Smooth muscle cell (in vitro differentiated cells): Measurements from ENCODE around the gene LIN28A. TPM values are rescaled to one million over a fixed set of nuclear protein-coding genes. Genes with fewer than 3 reads are reported as not detected.

Source experiments
- DNase-seq: peaks from one replicate; lab custom pipeline; 2025; ENCODE audit not compliant: unreplicated experiment; lab: John Stamatoyannopoulos, UW
- H2AFZ ChIP-seq: fragments of 200-600 bp; sonication (generic); 2 replicates; pipeline ENCODE4 v1.6.0; 2016; ENCODE audit warnings: antibody characterized with exemption, low read depth, mild to moderate bottlenecking
- H3F3A ChIP-seq: fragments of 200-600 bp; sonication (generic); 2 replicates; pipeline ENCODE4 v1.6.0; 2017; ENCODE audit warnings: antibody characterized with exemption, low read depth
- H3K27ac ChIP-seq: fragments of 200-600 bp; sonication (generic); 2 replicates; pipeline ENCODE4 v1.5.1; 2016; ENCODE audit warnings: low read depth, mild to moderate bottlenecking
- H3K27me3 ChIP-seq: fragments of 200-600 bp; sonication (generic); 2 replicates; pipeline ENCODE4 v1.6.1; 2016; ENCODE audit warnings: low read depth, mild to moderate bottlenecking
- H3K36me3 ChIP-seq: fragments of 200-600 bp; sonication (generic); 2 replicates; pipeline ENCODE4 v1.5.1; 2016; ENCODE audit warnings: low read depth
- H3K4me1 ChIP-seq: fragments of 200-600 bp; sonication (generic); 2 replicates; pipeline ENCODE4 v1.5.1; 2016; ENCODE audit warnings: low read depth
- H3K4me2 ChIP-seq: fragments of 200-600 bp; sonication (generic); 2 replicates; pipeline ENCODE4 v1.6.0; 2016; ENCODE audit warnings: mild to moderate bottlenecking
- H3K4me3 ChIP-seq: fragments of 200-600 bp; sonication (generic); 2 replicates; pipeline ENCODE4 v1.5.1; 2016; ENCODE audit warnings: mild to moderate bottlenecking
- H3K79me2 ChIP-seq: fragments of 200-600 bp; sonication (generic); 2 replicates; pipeline ENCODE4 v1.6.0; 2016; ENCODE audit warnings: low read depth, mild to moderate bottlenecking
- H3K9ac ChIP-seq: fragments of 200-600 bp; sonication (generic); 2 replicates; pipeline ENCODE4 v1.6.0; 2016; ENCODE audit warnings: low read depth
- H3K9me3 ChIP-seq: fragments of 200-600 bp; sonication (generic); replicated peaks from 2 replicates; pipeline ENCODE4 v1.5.1; 2016; ENCODE audit warnings: low read depth
- H4K20me1 ChIP-seq: fragments of 200-600 bp; sonication (generic); 2 replicates; pipeline ENCODE4 v1.6.0; 2016; ENCODE audit warnings: low read depth
- WGBS: methylation state at CpG from one replicate; pipeline ENCODE4 v1.1.7; 2016; ENCODE audit warnings: low lambda C conversion rate; 5-methylcytosine and 5-hydroxymethylcytosine counted together
- polyA plus RNA-seq: library from polyadenylated mRNA; unstranded; fragments of >200 nt; fragmentation: Nextera tagmentation; extraction: Ambion mirVana; gene quantifications from 2 replicates; pipeline ENCODE4 v1.2.1, GENCODE V29; 2016
- total RNA-seq: library from RNA; depleted of rRNA; stranded (reverse); fragments of >200 nt; gene quantifications from 2 replicates; pipeline ENCODE4 v1.2.3, GENCODE V29; 2014
- TF ChIP-seq, protein P1 (sequence below): fragments of 200-600 bp; sonication (generic); IDR thresholded peaks from 2 replicates; pipeline ENCODE4 v1.5.1; 2017; ENCODE audit warnings: borderline replicate concordance, mild to moderate bottlenecking, antibody characterized with exemption; ENCODE audit not compliant: insufficient read depth, poor library complexity, severe bottlenecking

The LIN28A gene
- total and polyA plus RNA-seq, 2 experiments from 2014 or later: 0.08 TPM; not detected in 1

DNA sequence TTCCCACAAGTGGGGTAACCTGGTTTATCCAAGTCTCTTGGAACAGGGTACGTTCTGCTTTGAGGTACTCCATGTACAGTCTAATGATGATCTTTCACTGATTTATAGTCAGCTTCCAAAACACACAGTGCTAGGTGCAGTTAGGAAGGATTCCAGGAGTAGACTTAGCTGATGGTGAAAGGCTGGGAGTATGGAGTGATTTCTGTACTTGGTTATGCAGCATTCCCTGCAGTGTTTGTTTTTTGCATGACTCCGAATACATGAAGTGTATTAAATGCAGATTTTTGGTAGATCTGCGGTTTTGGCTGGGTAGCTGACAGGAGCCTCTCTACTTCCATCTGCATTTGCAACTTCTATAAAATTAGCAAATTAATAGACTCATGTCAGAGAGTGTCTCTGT is 65.4 kb downstream of the LIN28A start:
- H3K79me2 ChIP-seq: peaks cover 15% of the 10 kb centered on the region
- no peak overlapping the region for H3K4me2 ChIP-seq
- no peak overlapping the region for H3K9ac ChIP-seq
- no peak overlapping the region for H3K4me3 ChIP-seq
- TF ChIP-seq, protein P1, sequence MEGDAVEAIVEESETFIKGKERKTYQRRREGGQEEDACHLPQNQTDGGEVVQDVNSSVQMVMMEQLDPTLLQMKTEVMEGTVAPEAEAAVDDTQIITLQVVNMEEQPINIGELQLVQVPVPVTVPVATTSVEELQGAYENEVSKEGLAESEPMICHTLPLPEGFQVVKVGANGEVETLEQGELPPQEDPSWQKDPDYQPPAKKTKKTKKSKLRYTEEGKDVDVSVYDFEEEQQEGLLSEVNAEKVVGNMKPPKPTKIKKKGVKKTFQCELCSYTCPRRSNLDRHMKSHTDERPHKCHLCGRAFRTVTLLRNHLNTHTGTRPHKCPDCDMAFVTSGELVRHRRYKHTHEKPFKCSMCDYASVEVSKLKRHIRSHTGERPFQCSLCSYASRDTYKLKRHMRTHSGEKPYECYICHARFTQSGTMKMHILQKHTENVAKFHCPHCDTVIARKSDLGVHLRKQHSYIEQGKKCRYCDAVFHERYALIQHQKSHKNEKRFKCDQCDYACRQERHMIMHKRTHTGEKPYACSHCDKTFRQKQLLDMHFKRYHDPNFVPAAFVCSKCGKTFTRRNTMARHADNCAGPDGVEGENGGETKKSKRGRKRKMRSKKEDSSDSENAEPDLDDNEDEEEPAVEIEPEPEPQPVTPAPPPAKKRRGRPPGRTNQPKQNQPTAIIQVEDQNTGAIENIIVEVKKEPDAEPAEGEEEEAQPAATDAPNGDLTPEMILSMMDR: no peak
- no peaks in the 10 kb centered on the region for H3K9me3 ChIP-seq
- H4K20me1 ChIP-seq: peaks cover 38% of the 10 kb centered on the region
- H3F3A ChIP-seq: peaks cover 17% of the 10 kb centered on the region
- H3K27ac ChIP-seq: no peak overlapping the region
- DNase-seq: no peak
- peaks cover 6% of the 10 kb centered on the region for H3K36me3 ChIP-seq
- no peaks in the 10 kb centered on the region for H3K27me3 ChIP-seq
- peaks cover 17% of the 10 kb centered on the region for H3K4me1 ChIP-seq
- no peak overlapping the region for H2AFZ ChIP-seq
- 97% methylated on average over 3 of the region's 3 CpGs for WGBS

- Histone ChIP-seq H3K9ac (no peak overlapping the region), H3K27me3 (no peaks in the 10 kb centered on the region), H3K27ac (no peak overlapping the region), H3K4me1 (peaks cover 11% of the 10 kb centered on the region), H2AFZ (no peak overlapping the region), H3K4me3 (no peak overlapping the region), H3K4me2 (no peak overlapping the region), H3K36me3 (peaks cover 6% of the 10 kb centered on the region), H3K79me2 (peaks cover 15% of the 10 kb centered on the region), H4K20me1 (peaks cover 29% of the 10 kb centered on the region), H3K9me3 (no peaks in the 10 kb centered on the region), H3F3A (peaks cover 16% of the 10 kb centered on the region)
- no peak for DNase-seq
- TF ChIP-seq, protein P1: no peak
- WGBS: 98% methylated on average over 4 of the region's 4 CpGs
Observed at GRCh38 chr1:26476958-26477357, 66.3 kb downstream of the LIN28A start.

DNA sequence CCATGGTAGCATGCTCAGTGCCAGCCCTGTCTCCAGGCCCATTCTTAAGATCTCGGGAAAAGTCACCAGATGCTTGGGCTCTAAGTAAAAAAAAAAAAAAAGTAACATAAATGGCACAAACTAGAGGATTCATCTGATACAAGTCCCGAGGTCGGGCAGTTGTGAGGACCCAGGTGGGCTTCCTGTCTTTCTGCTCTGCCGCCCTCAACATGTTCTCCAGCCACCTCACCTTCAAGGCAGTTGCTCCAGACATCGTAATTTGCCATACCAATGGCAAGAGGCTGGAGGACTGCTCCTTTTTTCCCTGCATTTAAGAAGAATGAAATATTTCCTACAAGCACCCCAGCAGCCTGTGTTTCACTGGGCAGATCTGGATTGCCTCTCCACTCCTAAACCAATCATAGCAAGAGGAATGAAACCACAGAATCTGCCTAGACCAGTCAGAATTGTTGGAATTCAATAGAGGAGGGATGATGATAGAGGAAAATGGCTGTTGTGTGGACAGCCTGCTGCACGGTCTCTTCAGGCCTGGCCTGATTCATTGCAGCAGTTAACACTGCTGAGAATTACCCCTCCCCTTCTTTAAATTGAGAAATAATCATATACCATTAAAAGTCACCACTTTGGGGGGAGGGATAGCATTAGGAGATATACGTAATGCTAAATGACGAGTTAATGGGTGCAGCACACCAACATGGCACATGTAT is 67.0 kb downstream of the LIN28A start:
- Histone ChIP-seq H3K27me3 (no peaks in the 10 kb centered on the region), H3K4me3 (no peak overlapping the region), H3F3A (peaks cover 16% of the 10 kb centered on the region), H3K9me3 (no peaks in the 10 kb centered on the region), H3K9ac (no peak overlapping the region), H3K79me2 (peaks cover 15% of the 10 kb centered on the region), H4K20me1 (peaks cover 28% of the 10 kb centered on the region), H2AFZ (no peak overlapping the region), H3K4me2 (no peak overlapping the region), H3K4me1 (peaks cover 11% of the 10 kb centered on the region), H3K27ac (no peak overlapping the region), H3K36me3 (peaks cover 6% of the 10 kb centered on the region)
- 87% methylated on average over 8 of the region's 8 CpGs for WGBS
- TF ChIP-seq, protein P1: no peak
- DNase-seq: no peak

DNA sequence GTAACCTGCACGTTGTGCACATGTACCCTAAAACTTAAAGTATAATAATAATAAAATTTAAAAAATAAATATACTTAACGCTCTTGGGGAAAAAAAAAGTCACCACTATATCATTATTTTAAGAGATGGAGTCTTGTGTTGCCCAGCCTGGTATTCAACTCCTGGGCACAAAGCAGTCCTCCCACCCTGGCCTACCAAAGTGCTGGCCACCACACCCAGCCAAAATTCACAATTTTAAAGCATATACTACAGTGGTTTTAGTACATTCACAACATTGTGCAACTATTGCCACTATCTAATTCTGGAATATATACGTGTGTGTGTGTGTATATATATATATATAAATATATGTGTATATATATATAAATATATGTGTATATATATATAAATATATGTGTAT is 67.5 kb downstream of the LIN28A start:
- Histone ChIP-seq H3K9ac (no peak overlapping the region), H3K36me3 (peaks cover 6% of the 10 kb centered on the region), H3K27ac (no peak overlapping the region), H3K79me2 (peaks cover 14% of the 10 kb centered on the region), H3K4me2 (no peak overlapping the region), H3K4me3 (no peak overlapping the region), H4K20me1 (peaks cover 26% of the 10 kb centered on the region), H2AFZ (no peak overlapping the region), H3K4me1 (peaks cover 11% of the 10 kb centered on the region), H3K9me3 (no peaks in the 10 kb centered on the region), H3K27me3 (no peaks in the 10 kb centered on the region), H3F3A (peaks cover 16% of the 10 kb centered on the region)
- TF ChIP-seq, protein P1: no peak
- DNase-seq: no peak
- 95% methylated on average over 3 of the region's 3 CpGs for WGBS
